Endothelial cell of umbilical vein (primary cell): ENCODE measurements around the gene SPATA6L.

Source experiments
- EZH2 ChIP-seq: IDR thresholded peaks from 2 replicates; pipeline ENCODE4 v1.6.1; 2012; ENCODE audit warnings: borderline replicate concordance, low read depth, mild to moderate bottlenecking, moderate library complexity, low read length, inconsistent platforms; ENCODE audit not compliant: severe bottlenecking
- GATA2 ChIP-seq: IDR thresholded peaks from 2 replicates; pipeline ENCODE4 v1.7.0; 2011; ENCODE audit warnings: low read depth, mild to moderate bottlenecking, moderate library complexity, mixed read lengths, low read length; ENCODE audit not compliant: insufficient read length, insufficient read depth
- JUN ChIP-seq: IDR thresholded peaks from 2 replicates; pipeline ENCODE4 v1.6.1; 2011; ENCODE audit warnings: borderline replicate concordance, low read depth; ENCODE audit not compliant: insufficient read length, insufficient read depth
- TF ChIP-seq, protein P1 (sequence below), 2 donors: IDR thresholded peaks; 1 replicate in 1 of 2; 2 replicates in 1 of 2; pipeline ENCODE4 v1.5.1; 2011; ENCODE audit warnings: low read length in 2 of 2, mild to moderate bottlenecking in 2 of 2, moderate library complexity in 2 of 2, control low read depth in 1 of 2, inconsistent platforms in 1 of 2, low read depth in 1 of 2; ENCODE audit not compliant: insufficient read depth in 1 of 2; ENCODE audit errors: extremely low read depth in 1 of 2
- TF ChIP-seq, protein P2 (sequence below): IDR thresholded peaks from 2 replicates; pipeline ENCODE4 v1.6.1; 2011; ENCODE audit not compliant: insufficient read depth, insufficient read length

DNA sequence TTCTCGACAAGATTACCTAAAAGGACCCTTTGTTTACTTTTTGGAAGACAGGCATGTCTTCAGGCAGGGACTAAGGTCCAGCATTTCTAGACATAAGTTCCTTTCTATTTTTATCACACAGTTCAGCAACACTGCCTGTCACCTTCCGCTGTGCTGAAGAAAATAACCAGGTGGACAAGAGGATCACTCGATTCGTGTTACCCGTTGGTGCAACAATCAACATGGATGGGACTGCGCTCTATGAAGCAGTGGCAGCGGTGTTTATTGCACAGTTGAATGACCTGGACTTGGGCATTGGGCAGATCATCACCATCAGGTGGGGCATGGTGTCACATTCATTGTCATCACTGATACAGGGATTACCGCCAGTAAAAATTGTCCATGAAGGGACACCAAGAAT is 89.8 kb downstream of the SPATA6L start:
- TF ChIP-seq, protein P1, sequence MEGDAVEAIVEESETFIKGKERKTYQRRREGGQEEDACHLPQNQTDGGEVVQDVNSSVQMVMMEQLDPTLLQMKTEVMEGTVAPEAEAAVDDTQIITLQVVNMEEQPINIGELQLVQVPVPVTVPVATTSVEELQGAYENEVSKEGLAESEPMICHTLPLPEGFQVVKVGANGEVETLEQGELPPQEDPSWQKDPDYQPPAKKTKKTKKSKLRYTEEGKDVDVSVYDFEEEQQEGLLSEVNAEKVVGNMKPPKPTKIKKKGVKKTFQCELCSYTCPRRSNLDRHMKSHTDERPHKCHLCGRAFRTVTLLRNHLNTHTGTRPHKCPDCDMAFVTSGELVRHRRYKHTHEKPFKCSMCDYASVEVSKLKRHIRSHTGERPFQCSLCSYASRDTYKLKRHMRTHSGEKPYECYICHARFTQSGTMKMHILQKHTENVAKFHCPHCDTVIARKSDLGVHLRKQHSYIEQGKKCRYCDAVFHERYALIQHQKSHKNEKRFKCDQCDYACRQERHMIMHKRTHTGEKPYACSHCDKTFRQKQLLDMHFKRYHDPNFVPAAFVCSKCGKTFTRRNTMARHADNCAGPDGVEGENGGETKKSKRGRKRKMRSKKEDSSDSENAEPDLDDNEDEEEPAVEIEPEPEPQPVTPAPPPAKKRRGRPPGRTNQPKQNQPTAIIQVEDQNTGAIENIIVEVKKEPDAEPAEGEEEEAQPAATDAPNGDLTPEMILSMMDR (IDR thresholded peaks at IDR 0.05; ENCODE audit: extremely low read depth in 1 of 2, insufficient read depth in 1 of 2, low read depth in 1 of 2, low read length in 2 of 2), result no peak
- TF ChIP-seq, protein P2, sequence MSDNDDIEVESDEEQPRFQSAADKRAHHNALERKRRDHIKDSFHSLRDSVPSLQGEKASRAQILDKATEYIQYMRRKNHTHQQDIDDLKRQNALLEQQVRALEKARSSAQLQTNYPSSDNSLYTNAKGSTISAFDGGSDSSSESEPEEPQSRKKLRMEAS, result no peak
- TF ChIP-seq JUN, result no peak
- TF ChIP-seq GATA2, result no peak
- no peak for TF ChIP-seq EZH2
